Activated CD8-positive, alpha-beta T cell treated with anti-CD3 and anti-CD28 coated beads for 36 hours (primary cell): ENCODE measurements around the gene C2orf92. TPM values are rescaled to one million over a fixed set of nuclear protein-coding genes. Genes with fewer than 3 reads are reported as not detected.

Source experiments
- ATAC-seq: fragments of 200-7000 bp; cut with Tn5 transposase; one replicate; pipeline ENCODE4 v1.10.0; 2021; ENCODE audit warnings: mild to moderate bottlenecking, moderate library complexity
- CTCF ChIA-PET: fragments of 350-600 bp; sonication (Branson Sonifier 250); formaldehyde crosslinking; loops from one replicate; lab custom pipeline; 2021; ENCODE audit warnings: antibody characterized with exemption; lab: Charles Lee
- POLR2A ChIA-PET: fragments of 350-600 bp; sonication (Branson Sonifier 250); formaldehyde crosslinking; loops from one replicate; lab custom pipeline; 2021; ENCODE audit warnings: antibody characterized with exemption; lab: Charles Lee
- DNase-seq: peaks from one replicate; pipeline ENCODE4 v3.0.0-alpha.2; 2020
- H3K27ac Mint-ChIP-seq: one replicate; pipeline ENCODE4 v1.8.0; 2021; ENCODE audit warnings: mild to moderate bottlenecking, mixed read lengths
- H3K27me3 Mint-ChIP-seq: one replicate; pipeline ENCODE4 v1.8.0; 2021; ENCODE audit warnings: mixed read lengths
- H3K36me3 Mint-ChIP-seq: one replicate; pipeline ENCODE4 v1.8.0; 2021; ENCODE audit warnings: low read depth, mixed read lengths
- H3K4me1 Mint-ChIP-seq: one replicate; pipeline ENCODE4 v1.8.0; 2021; ENCODE audit warnings: low read depth, mixed read lengths
- H3K4me3 Mint-ChIP-seq: one replicate; pipeline ENCODE4 v1.8.0; 2021; ENCODE audit warnings: mild to moderate bottlenecking, moderate library complexity, mixed read lengths
- H3K9me3 Mint-ChIP-seq: one replicate; pipeline ENCODE4 v1.8.0; 2021; ENCODE audit warnings: mixed read lengths
- CTCF ChIP-seq: fragments of 200-600 bp; IDR thresholded peaks from one replicate; pipeline ENCODE4 v1.8.0; 2022; ENCODE audit warnings: antibody characterized with exemption, mild to moderate bottlenecking
- intact Hi-C: fragments of 100-400 bp; cut with micrococcal nuclease; formaldehyde crosslinking; loops from one replicate; pipeline ENCODE4 v1.10.0; 2022
- total RNA-seq, 2 experiments: library from RNA; stranded (reverse); gene quantifications; one replicate each; pipeline ENCODE4 v1.2.3, GENCODE V29; 2021

C2orf92 gene
- total RNA-seq, 2 experiments from 2014 or later = 6.8 to 11.7 TPM

GRCh38 chr2:97645112-97645694 is 24.3 kb upstream of the C2orf92 start:
- peak overlapping the region; percentile 90 for H3K4me3 Mint-ChIP-seq
- no peaks in the 10 kb centered on the region for H3K27me3 Mint-ChIP-seq

DNA sequence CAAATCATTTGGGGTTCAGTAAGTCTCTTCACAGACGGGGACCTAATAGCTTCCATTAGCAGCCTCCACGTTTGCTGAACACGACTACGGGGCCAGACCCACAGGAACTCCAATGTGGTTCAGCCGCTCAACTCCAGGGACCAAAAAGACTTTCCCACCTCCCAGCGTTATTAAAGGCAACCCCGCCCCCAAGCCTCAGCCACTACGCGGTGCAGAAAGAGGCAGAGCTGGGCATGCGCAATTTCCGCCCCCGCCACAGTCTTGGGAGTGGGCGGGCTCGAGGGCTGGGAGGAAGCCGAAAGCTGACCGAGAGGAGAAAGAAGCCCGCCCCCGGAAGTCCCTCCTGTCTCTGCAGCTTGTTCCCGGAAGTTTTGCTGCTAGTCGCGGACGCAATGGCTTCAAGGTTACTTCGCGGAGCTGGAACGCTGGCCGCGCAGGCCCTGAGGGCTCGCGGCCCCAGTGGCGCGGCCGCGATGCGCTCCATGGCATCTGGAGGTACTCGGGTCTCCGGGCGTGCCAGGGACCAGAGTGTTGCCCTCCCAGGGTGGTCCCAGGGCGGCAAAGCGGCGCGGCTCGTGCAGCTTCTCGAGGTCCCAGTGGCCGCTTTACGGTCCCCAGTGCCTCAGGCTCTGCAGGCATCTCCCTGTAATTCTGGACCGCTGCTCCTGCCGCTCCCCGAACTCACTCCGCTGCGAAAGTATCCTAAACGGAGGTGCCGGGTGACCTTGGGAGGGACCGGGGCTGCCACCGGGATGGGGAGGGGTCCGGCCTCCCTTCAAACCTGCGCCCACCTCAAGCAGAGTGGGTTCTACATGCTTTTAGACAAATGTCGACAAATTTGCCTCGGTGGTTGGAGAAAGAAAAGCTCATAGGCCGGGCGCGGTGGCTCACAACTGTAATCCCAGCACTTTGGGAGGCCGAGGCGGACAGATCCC is 23.6 kb upstream of the C2orf92 start, which contains the start of gene COX5B:
COX5B (plus strand) TSS at position 368 of the 935 bp plus-strand sequence; CDS start at position 393, 25 bp downstream.
- no peaks in the 10 kb centered on the region for H3K9me3 Mint-ChIP-seq
- no peaks in the 10 kb centered on the region for H3K27me3 Mint-ChIP-seq
- H3K4me1 Mint-ChIP-seq = peaks cover 15% of the 10 kb centered on the region
- intact Hi-C loops = no loop called here
- ChIA-PET CTCF (interaction anchor here (0.8 to 7.3 kb wide), 6 partner anchors 17 to 69 kb away, joined by 3 to 68 read pairs (median 12); partner anchors contain the start of gene ACTR1B), POLR2A (interaction anchor here (0.7 to 11.0 kb wide), 14 partner anchors 10 to 181 kb away, joined by 3 to 210 read pairs (median 4); partner anchors contain the start of gene ACTR1B)
- peak within 1 kb of the TSS; percentile 90 for H3K4me3 Mint-ChIP-seq
- H3K27ac Mint-ChIP-seq = peak within 1 kb of the TSS; percentile 98
- no peak for TF ChIP-seq CTCF
- H3K36me3 Mint-ChIP-seq = peaks cover 30% of the 10 kb centered on the region
- peak; percentile 100 for DNase-seq
- ATAC-seq = peak; percentile 97

More at GRCh38 chr2:97645112-97645694, 24.3 kb upstream of the C2orf92 start:
- ChIA-PET CTCF (interaction anchor here (0.8 to 7.3 kb wide), 6 partner anchors 17 to 69 kb away, joined by 3 to 68 read pairs (median 12); partner anchors contain the start of gene ACTR1B), POLR2A (interaction anchor here (0.7 to 11.0 kb wide), 9 partner anchors 11 to 181 kb away, joined by 3 to 210 read pairs (median 6); partner anchors contain the start of gene ACTR1B)
- peak; percentile 46 for ATAC-seq
- TF ChIP-seq CTCF = no peak
- intact Hi-C loops = no loop called here
- Mint-ChIP-seq H3K27ac (peak overlapping the region; percentile 98), H3K36me3 (peaks cover 29% of the 10 kb centered on the region), H3K4me1 (peaks cover 15% of the 10 kb centered on the region), H3K9me3 (no peaks in the 10 kb centered on the region)
- DNase-seq = no peak

DNA sequence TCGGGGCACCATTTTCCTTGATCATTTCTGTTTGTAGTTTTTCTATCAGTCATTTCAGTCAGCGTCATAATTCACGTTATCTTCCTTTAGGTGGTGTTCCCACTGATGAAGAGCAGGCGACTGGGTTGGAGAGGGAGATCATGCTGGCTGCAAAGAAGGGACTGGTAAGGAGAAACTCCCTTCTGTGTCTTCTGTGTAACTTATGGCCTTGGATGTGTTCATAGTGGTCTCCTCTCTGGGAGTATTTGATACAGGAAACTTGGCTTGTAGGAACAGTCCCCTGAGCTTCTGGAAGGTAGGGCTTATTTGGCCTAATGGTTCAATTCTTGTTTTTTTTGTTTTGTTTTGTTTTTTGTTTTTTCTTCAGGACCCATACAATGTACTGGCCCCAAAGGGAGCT is 22.5 kb upstream of the C2orf92 start:
- ATAC-seq = no peak
- H3K4me1 Mint-ChIP-seq = peaks cover 15% of the 10 kb centered on the region
- DNase-seq = no peak
- CTCF ChIA-PET = interaction anchor here (1.7 to 7.3 kb wide), 3 partner anchors 16 to 51 kb away, joined by 7 to 68 read pairs (median 33); partner anchors contain the start of gene ACTR1B
- POLR2A ChIA-PET = interaction anchor here (0.6 to 11.0 kb wide), 10 partner anchors 9 to 796 kb away, joined by 3 to 210 read pairs (median 4); partner anchors contain the start of gene ACTR1B
- no peaks in the 10 kb centered on the region for H3K9me3 Mint-ChIP-seq
- peak overlapping the region; percentile 90 for H3K4me3 Mint-ChIP-seq
- intact Hi-C loops = no loop called here
- peaks cover 34% of the 10 kb centered on the region for H3K36me3 Mint-ChIP-seq
- H3K27me3 Mint-ChIP-seq = no peaks in the 10 kb centered on the region
- no peak for TF ChIP-seq CTCF
- H3K27ac Mint-ChIP-seq = peak overlapping the region; percentile 81

DNA sequence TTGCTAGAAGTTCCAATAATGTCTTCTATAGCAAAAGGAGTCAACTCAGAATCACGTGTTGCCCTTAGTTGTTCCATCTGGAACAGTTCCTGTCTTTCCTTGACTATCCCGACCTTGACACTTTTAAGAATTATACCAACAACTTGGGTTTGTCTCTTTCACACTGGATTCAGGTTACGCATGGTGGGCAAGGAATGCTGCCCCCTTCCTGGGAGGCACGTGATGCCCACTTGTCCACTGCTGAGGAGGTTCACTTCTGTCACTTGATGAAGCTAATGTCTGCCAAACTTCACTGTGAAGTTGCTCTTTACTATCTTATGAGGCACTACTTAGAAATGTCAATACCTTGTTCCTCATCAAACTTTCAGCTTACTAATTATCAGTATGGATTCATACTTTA is 18.4 kb upstream of the C2orf92 start:
- H3K36me3 Mint-ChIP-seq = peaks cover 59% of the 10 kb centered on the region
- no peak for ATAC-seq

More for the DNA sequence above, 18.4 kb upstream of the C2orf92 start:
- H3K9me3 Mint-ChIP-seq = no peaks in the 10 kb centered on the region
- CTCF ChIA-PET = interaction anchor here (1.1 to 2.5 kb wide), 5 partner anchors 9 to 60 kb away, joined by 3 to 24 read pairs (median 8); partner anchors contain the start of gene ACTR1B
- no peak overlapping the region for H3K4me3 Mint-ChIP-seq
- peaks cover 23% of the 10 kb centered on the region for H3K4me1 Mint-ChIP-seq
- intact Hi-C loops = no loop called here
- POLR2A ChIA-PET = interaction anchor here (11.0 kb wide), 1 partner anchor 12 kb away, joined by 210 read pairs; the partner anchor contains the start of gene ACTR1B
- H3K27ac Mint-ChIP-seq = peak overlapping the region; percentile 54
- TF ChIP-seq CTCF = no peak
- DNase-seq = no peak
- H3K27me3 Mint-ChIP-seq = no peaks in the 10 kb centered on the region
